ENCODE data around the gene RRP1B. TPM values are rescaled to one million over a fixed set of nuclear protein-coding genes. Genes with fewer than 3 reads are reported as not detected.

Gene RRP1B
- total RNA-seq, 1 experiment from 2014 or later = 44.2 TPM

GRCh38 chr21:43618940-43619339 is 40.4 kb upstream of the RRP1B start:
- H3K9me2 ChIP-seq (replicated peaks; ENCODE audit: low read length) = no peaks in the 10 kb centered on the region
- no peak overlapping the region for H2AFZ ChIP-seq (ENCODE audit: low read length)
- DNase-seq (peak; percentile 91), ATAC-seq (peak; percentile 98)
- no TSS peak for BruUV-seq (replicated peaks)
- peaks cover 18% of the 10 kb centered on the region for H3K4me1 ChIP-seq (ENCODE audit: insufficient read depth, low read length)
- no peaks in the 10 kb centered on the region for H3K79me2 ChIP-seq (ENCODE audit: low read length)
- peak overlapping the region; percentile 5; the same call in 1 of the 2 replicates for H3K4me3 ChIP-seq (ENCODE audit: low read length)
- intact Hi-C loops (cut with micrococcal nuclease) = loop anchor here (1.0 kb wide), 1 partner anchor 26 kb away; no protein-coding TSS in a partner anchor
- H3K4me2 ChIP-seq (ENCODE audit: low read length) = peak overlapping the region; percentile 36
- H3F3A ChIP-seq (ENCODE audit: low read length, unreplicated experiment) = no peaks in the 10 kb centered on the region
- POLR2A ChIA-PET (ENCODE audit: unreplicated experiment) = interaction anchor here (0.6 to 0.9 kb wide), 2 partner anchors 22 to 817 kb away, joined by 3 read pairs; no protein-coding TSS in a partner anchor
- CTCF ChIA-PET = interaction anchor here (0.6 to 1.4 kb wide), 5 partner anchors 11 to 766 kb away, joined by 3 to 8 read pairs (median 6); no protein-coding TSS in a partner anchor
- peaks cover 12% of the 10 kb centered on the region for H3K36me3 ChIP-seq (ENCODE audit: low read depth, low read length)
- TF ChIP-seq CTCF (conservative IDR thresholded peaks at IDR 0.05; ENCODE audit: low read depth, low read length) (no peak), EZH2phosphoT487 (IDR thresholded peaks at IDR 0.05; ENCODE audit: borderline replicate concordance, low read length) (no peak), EZH2 (IDR thresholded peaks at IDR 0.05; ENCODE audit: low read length, unreplicated experiment) (no peak)
- H3K9ac ChIP-seq (ENCODE audit: low read length) = peak overlapping the region; percentile 40
- peaks cover 9% of the 10 kb centered on the region; the same call in 1 of the 2 replicates for H3K9me3 ChIP-seq (ENCODE audit: low read length)
- peak overlapping the region; percentile 79 for H3K27ac ChIP-seq (ENCODE audit: low read length)
- no peaks in the 10 kb centered on the region for H3K27me3 ChIP-seq (ENCODE audit: low read length)
- no peaks in the 10 kb centered on the region for H4K20me1 ChIP-seq (ENCODE audit: low read length)

GRCh38 chr21:43619344-43619743 is 40.0 kb upstream of the RRP1B start:
- H2AFZ ChIP-seq (ENCODE audit: low read length) = no peak overlapping the region
- no peaks in the 10 kb centered on the region for H3K27me3 ChIP-seq (ENCODE audit: low read length)
- H3F3A ChIP-seq (ENCODE audit: low read length, unreplicated experiment) = no peaks in the 10 kb centered on the region
- H3K27ac ChIP-seq (ENCODE audit: low read length) = peak overlapping the region; percentile 79
- no peaks in the 10 kb centered on the region for H4K20me1 ChIP-seq (ENCODE audit: low read length)
- H3K9me3 ChIP-seq (ENCODE audit: low read length) = peaks cover 9% of the 10 kb centered on the region; the same call in 1 of the 2 replicates
- ChIA-PET POLR2A (ENCODE audit: unreplicated experiment) (interaction anchor here (0.6 to 0.9 kb wide), 2 partner anchors 22 to 817 kb away, joined by 3 read pairs; no protein-coding TSS in a partner anchor), CTCF (interaction anchor here (0.7 to 1.4 kb wide), 3 partner anchors 22 to 33 kb away, joined by 3 to 7 read pairs (median 6); no protein-coding TSS in a partner anchor)
- peak overlapping the region; percentile 40 for H3K9ac ChIP-seq (ENCODE audit: low read length)
- BruUV-seq (replicated peaks) = no TSS peak
- H3K4me1 ChIP-seq (ENCODE audit: insufficient read depth, low read length) = peaks cover 18% of the 10 kb centered on the region
- peak overlapping the region; percentile 36 for H3K4me2 ChIP-seq (ENCODE audit: low read length)
- TF ChIP-seq CTCF (conservative IDR thresholded peaks at IDR 0.05; ENCODE audit: low read depth, low read length) (no peak), EZH2phosphoT487 (IDR thresholded peaks at IDR 0.05; ENCODE audit: borderline replicate concordance, low read length) (no peak), EZH2 (IDR thresholded peaks at IDR 0.05; ENCODE audit: low read length, unreplicated experiment) (no peak)
- intact Hi-C loops (cut with micrococcal nuclease) = loop anchor here (1.0 kb wide), 1 partner anchor 26 kb away; no protein-coding TSS in a partner anchor
- DNase-seq (no peak), ATAC-seq (peak; percentile 19)
- H3K9me2 ChIP-seq (replicated peaks; ENCODE audit: low read length) = no peaks in the 10 kb centered on the region
- H3K79me2 ChIP-seq (ENCODE audit: low read length) = no peaks in the 10 kb centered on the region
- peaks cover 12% of the 10 kb centered on the region for H3K36me3 ChIP-seq (ENCODE audit: low read depth, low read length)
- H3K4me3 ChIP-seq (ENCODE audit: low read length) = peak overlapping the region; percentile 5; the same call in 1 of the 2 replicates

DNA sequence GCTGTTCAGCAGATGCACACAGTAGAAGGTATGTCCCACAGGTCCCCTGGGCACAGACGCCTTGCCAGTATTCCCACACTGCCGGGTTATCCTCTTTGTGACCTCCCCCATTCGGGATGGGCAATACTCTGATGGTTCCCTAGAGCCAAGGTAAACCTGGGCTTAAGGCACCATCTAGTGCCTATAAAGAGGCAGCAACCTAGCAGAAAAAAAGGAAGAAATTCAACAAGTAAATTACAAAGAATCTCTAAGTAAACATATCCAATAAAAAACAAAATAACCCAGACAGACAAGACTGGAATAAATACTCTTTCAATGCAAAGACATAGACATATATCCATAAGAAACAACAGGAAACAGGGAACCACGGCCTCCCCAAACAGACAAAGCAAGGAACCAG is 39.5 kb upstream of the RRP1B start:
- POLR2A ChIA-PET (ENCODE audit: unreplicated experiment) = no interaction called here
- Histone ChIP-seq H3K27ac (ENCODE audit: low read length) (peak overlapping the region; percentile 79), H3F3A (ENCODE audit: low read length, unreplicated experiment) (no peaks in the 10 kb centered on the region), H3K4me2 (ENCODE audit: low read length) (no peak overlapping the region), H4K20me1 (ENCODE audit: low read length) (no peaks in the 10 kb centered on the region), H3K79me2 (ENCODE audit: low read length) (no peaks in the 10 kb centered on the region), H3K9ac (ENCODE audit: low read length) (peak overlapping the region; percentile 40), H3K9me3 (ENCODE audit: low read length) (peaks cover 9% of the 10 kb centered on the region; the same call in 1 of the 2 replicates), H3K4me3 (ENCODE audit: low read length) (no peak overlapping the region), H3K27me3 (ENCODE audit: low read length) (no peaks in the 10 kb centered on the region), H2AFZ (ENCODE audit: low read length) (no peak overlapping the region), H3K4me1 (ENCODE audit: insufficient read depth, low read length) (peaks cover 18% of the 10 kb centered on the region), H3K36me3 (ENCODE audit: low read depth, low read length) (peaks cover 12% of the 10 kb centered on the region), H3K9me2 (replicated peaks; ENCODE audit: low read length) (no peaks in the 10 kb centered on the region)
- DNase-seq = peak; percentile 56
- BruUV-seq (replicated peaks) = no TSS peak
- intact Hi-C loops (cut with micrococcal nuclease) = loop anchor here (1.0 kb wide), 1 partner anchor 25 kb away; no protein-coding TSS in a partner anchor
- peak; percentile 35; the same call in 1 of the 2 replicates for ATAC-seq
- TF ChIP-seq EZH2 (IDR thresholded peaks at IDR 0.05; ENCODE audit: low read length, unreplicated experiment) = no peak
- TF ChIP-seq EZH2phosphoT487 (IDR thresholded peaks at IDR 0.05; ENCODE audit: borderline replicate concordance, low read length) = no peak
- TF ChIP-seq CTCF (conservative IDR thresholded peaks at IDR 0.05; ENCODE audit: low read depth, low read length) = peak; percentile 71
- CTCF ChIA-PET = no interaction called here

All from PC-3 (cell line).